WI38 (cell line): ENCODE results near the gene MFRP.

ENCODE experiments used
- H3K4me3 ChIP-seq: 2 replicates; pipeline ENCODE4 v1.5.1; 2011; ENCODE audit warnings: low read depth, mild to moderate bottlenecking, control low read depth, low read length
- TF ChIP-seq, protein P1 (sequence below): IDR thresholded peaks from 2 replicates; pipeline ENCODE4 v1.5.1; 2012; ENCODE audit warnings: low read depth, mild to moderate bottlenecking, control low read depth, low read length

MFRP gene

DNA sequence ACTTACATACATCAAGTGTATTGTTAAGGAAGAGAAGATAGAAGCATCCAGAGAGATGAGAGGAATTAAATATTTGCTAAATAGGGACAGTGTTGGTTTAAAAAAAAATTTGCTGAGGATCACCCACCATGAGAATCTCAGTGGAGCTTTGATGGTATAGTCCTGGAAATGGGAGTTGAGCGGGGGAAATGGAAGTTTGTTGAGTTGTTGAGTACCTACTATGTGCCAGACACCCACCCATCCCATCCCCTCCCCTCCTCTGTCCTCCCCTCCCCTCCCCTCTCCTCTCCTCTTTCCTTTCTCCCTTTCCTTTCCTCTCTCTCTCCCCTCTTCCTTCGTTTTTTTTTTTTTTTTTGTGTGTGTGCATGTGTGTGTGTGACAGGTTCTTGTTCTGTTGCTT is 4.7 kb upstream of the MFRP start:
- TF ChIP-seq, protein P1, sequence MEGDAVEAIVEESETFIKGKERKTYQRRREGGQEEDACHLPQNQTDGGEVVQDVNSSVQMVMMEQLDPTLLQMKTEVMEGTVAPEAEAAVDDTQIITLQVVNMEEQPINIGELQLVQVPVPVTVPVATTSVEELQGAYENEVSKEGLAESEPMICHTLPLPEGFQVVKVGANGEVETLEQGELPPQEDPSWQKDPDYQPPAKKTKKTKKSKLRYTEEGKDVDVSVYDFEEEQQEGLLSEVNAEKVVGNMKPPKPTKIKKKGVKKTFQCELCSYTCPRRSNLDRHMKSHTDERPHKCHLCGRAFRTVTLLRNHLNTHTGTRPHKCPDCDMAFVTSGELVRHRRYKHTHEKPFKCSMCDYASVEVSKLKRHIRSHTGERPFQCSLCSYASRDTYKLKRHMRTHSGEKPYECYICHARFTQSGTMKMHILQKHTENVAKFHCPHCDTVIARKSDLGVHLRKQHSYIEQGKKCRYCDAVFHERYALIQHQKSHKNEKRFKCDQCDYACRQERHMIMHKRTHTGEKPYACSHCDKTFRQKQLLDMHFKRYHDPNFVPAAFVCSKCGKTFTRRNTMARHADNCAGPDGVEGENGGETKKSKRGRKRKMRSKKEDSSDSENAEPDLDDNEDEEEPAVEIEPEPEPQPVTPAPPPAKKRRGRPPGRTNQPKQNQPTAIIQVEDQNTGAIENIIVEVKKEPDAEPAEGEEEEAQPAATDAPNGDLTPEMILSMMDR, result no peak
- H3K4me3 ChIP-seq, result no peak overlapping the region

DNA sequence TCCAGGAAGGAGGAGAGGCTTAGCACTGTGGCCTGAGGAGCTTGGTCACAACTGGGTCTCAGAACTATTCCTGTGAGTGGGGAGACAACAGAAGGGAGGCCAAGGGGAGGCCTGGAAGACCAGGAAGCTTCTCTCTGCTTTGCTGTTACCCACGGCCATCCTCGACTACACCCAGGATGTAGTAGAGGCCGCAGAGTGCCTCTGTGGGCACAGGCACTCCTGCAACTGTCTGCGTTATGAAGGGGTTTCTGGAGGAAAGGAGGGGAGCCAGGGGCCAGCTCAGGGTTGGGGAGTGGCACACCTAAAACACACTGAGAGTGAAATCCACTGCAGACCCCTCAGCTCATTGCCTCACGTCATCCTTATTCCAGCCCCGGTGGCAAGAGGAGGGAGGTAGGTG is 3.8 kb upstream of the MFRP start:
- H3K4me3 ChIP-seq, result no peak overlapping the region
- TF ChIP-seq, protein P1, result no peak

DNA sequence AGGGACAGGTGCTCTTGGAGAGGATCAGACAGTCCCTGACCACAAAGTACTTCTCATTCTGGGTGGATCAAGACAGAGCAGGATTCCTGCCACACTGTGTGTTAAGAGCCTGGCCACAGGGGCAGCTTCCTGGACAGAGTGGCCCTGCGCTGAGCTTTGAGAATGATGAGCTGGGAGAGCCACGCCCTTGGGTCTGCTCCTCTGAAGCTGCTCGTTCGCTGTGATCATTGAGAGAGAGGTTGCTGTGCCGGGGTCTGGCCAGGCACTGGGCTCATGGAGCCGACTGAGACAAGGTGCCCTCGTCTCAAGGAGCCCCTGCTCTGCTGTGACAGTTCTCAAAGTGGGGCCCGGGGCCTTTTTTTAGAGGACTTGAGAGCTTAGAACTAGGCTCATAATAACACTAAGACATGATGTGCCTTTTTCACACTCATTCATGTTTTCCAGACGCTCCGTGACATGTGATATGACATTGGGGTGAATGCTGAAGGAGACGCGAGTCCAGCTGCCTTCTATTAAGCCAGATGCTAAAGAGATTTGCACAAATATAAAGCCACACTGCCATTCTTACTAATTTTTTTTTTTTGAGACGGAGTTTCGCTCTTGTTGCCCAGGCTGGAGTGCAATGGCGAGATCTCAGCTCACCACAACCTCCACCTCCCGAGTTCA is 1.6 kb upstream of the MFRP start:
- H3K4me3 ChIP-seq, result no peak overlapping the region
- TF ChIP-seq, protein P1, result no peak

DNA sequence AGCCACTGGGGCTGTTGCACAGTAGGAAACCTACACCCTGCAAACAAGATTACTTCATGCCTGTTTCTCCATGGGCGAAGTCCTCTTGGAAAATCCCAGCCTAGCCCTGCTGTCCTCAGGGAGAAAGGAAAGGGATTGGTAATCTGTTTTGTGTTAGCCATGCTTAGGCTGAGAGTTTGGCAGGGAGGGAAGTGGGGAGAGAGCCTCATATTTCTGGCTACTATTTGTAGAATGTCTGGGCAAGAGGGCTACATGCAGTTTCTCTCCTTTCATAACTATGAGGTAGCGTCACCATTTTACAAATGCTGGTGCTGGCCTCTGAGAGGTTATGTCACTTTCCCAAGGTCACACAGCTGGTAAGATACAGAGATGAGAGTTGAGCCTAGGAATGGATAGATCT is 737 bp upstream of the MFRP start:
- H3K4me3 ChIP-seq, result no peak overlapping the region
- TF ChIP-seq, protein P1, result no peak

DNA sequence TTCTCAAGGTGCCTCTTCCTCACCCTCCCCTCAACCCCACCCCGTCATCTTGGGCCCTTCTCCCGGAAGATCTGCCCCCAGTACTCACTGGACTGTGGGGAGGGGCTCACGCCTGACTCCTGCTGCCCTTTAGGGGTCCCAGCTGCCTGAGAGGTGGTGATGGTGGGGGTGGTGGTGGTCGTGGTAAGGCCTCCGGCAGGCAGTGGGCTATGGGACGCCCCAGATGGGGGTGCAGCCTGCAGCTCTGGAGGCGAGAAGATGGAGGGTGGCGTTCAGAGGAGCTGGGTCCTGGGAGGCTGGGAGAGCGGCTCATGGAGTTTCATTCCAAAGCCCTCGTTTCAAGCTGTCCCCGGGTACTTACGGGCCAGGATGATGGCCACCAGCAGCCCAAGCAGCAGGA is 820 bp downstream of the MFRP start:
- TF ChIP-seq, protein P1, result no peak

DNA sequence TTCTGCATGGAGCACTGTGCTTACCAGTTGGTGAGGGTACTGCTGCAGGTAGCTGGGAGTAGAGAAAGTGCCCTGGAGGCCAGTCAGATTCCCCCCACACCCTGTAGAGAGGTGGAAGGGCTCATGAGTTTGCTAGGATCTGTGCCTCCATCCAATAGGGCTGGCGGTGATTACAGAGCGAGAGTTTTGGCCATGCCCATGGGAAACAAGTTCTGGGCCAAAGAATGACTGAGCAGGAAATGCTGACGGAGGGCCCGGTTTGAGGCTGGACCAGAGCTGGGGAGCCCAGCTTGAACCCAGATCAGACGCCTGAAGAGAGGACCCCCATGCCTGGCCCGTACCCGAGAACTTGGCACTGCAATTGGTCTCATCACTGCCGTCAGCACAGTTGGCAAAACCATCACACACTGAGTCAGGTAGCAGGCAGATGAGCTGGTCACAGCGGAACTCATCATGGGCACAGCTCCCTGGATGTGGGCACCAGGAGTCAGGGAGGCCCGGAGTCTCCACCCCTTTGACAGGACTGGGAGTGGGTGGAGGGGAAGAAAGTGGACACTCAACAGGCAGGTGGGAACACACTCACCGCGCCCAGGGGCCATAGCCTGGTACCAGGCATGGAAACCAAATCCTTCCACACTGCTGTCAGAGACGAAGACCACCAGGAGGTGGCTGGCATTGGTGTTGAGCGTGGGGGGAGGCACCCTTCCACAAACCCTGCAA is 2.1 kb downstream of the MFRP start:
- H3K4me3 ChIP-seq, result no peak overlapping the region
- TF ChIP-seq, protein P1, result no peak

More for the DNA sequence above, 820 bp downstream of the MFRP start:
- no peak overlapping the region for H3K4me3 ChIP-seq

DNA sequence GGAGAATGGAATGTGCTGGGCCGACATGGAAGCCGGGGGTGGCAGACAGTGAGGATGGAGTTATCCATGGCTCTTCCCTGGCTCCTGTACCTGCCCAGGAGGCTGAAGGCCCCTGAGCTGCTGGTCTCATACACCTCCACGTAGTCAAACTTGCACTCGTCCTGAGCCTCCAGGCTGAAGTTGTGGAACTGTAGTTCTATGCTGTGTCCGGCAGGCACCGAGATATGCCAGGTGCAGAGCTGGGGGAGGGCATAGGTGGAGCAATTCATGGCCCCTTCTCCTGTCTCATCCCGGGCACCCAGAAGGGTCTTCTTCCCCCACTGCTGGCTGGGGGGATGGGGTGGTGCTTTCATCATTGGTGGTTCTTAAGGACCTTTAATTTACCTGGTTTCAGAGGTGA is 2.8 kb downstream of the MFRP start:
- H3K4me3 ChIP-seq, result no peak overlapping the region
- TF ChIP-seq, protein P1, result no peak
